ENCODE results near the gene CEP68. TPM values are rescaled to one million over a fixed set of nuclear protein-coding genes. Genes with fewer than 3 reads are reported as not detected.

The CEP68 gene
- total RNA-seq, 2 donors from 2014 or later: 12.5 to 12.7 TPM

DNA sequence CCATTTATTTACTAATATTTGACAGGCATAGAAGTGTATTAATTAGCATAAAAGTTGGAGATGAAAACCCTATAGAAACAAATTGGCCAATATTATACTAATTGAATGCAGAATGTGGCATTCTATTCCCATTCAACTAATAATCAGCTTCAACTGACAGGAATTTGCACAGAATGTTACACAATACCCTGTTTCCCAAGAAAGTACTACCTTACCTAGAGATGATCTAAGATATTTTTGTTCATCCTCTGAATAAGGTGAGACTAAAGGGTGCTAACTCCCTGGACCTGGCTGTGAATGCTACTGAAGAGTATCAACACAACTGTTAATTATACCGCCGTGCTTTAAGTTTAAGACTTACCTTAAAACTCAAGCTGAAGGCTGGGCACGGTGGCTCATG is 28.9 kb downstream of the CEP68 start:
- TF ChIP-seq, protein P1, sequence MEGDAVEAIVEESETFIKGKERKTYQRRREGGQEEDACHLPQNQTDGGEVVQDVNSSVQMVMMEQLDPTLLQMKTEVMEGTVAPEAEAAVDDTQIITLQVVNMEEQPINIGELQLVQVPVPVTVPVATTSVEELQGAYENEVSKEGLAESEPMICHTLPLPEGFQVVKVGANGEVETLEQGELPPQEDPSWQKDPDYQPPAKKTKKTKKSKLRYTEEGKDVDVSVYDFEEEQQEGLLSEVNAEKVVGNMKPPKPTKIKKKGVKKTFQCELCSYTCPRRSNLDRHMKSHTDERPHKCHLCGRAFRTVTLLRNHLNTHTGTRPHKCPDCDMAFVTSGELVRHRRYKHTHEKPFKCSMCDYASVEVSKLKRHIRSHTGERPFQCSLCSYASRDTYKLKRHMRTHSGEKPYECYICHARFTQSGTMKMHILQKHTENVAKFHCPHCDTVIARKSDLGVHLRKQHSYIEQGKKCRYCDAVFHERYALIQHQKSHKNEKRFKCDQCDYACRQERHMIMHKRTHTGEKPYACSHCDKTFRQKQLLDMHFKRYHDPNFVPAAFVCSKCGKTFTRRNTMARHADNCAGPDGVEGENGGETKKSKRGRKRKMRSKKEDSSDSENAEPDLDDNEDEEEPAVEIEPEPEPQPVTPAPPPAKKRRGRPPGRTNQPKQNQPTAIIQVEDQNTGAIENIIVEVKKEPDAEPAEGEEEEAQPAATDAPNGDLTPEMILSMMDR (IDR thresholded peaks at IDR 0.05): no peak
- Histone ChIP-seq H3K36me3 (peaks cover 87% of the 10 kb centered on the region), H3K4me1 (peaks cover 0 to 4% of the 10 kb centered on the region in 2 donors), H3K27me3 (no peaks in the 10 kb centered on the region), H3K27ac (no peak overlapping the region), H3K4me3 (no peak overlapping the region), H3K9me3 (no peaks in the 10 kb centered on the region)
- DNase-seq (ENCODE audit: low spot score): no peak

DNA sequence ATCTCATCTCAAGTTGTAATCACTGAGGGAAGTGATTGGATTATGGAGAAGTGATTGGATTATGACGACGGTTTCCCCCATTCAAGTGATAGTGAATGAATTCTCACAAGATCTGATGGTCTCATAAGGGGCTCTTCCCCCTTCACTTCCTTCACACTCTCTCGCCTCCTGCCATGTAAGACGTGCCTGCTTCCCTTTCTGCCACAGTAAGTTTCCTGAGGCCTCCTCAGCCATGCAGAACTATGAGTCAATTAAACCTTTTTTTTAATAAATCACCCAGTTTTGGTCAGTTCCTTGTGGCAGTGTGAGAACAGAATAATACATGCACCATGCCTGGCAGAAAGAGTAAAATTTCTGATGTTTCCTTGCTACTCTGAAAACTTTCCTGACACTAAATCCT is 36.6 kb downstream of the CEP68 start:
- Histone ChIP-seq H3K4me3 (no peak overlapping the region), H3K36me3 (peaks cover 57% of the 10 kb centered on the region), H3K27me3 (no peaks in the 10 kb centered on the region), H3K4me1 (peaks cover 0 to under 1% of the 10 kb centered on the region in 2 donors), H3K27ac (no peak overlapping the region), H3K9me3 (no peaks in the 10 kb centered on the region)
- TF ChIP-seq, protein P1 (IDR thresholded peaks at IDR 0.05): no peak
- no peak for DNase-seq (ENCODE audit: low spot score)

DNA sequence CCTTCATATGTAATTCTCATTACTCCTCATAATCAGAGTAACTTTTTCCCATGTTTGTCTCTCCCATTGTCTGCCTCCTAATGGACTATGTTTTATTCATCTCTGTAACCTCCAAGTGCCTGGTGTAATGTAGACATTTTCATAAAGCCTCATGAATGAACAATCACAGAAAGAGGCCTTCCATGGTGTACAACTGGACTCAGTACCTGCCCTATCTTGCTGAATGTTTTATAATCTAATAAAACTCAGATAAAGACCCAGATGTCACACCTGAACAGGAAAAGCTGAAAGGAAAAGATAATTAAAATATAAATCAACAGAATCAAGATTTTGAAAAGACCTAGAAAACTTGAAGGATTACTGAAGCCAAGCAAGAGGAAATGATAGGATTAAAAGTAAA is 37.0 kb downstream of the CEP68 start:
- Histone ChIP-seq H3K4me1 (peaks cover 0 to under 1% of the 10 kb centered on the region in 2 donors), H3K27ac (no peak overlapping the region), H3K27me3 (no peaks in the 10 kb centered on the region), H3K36me3 (peaks cover 53% of the 10 kb centered on the region), H3K4me3 (no peak overlapping the region), H3K9me3 (no peaks in the 10 kb centered on the region)
- TF ChIP-seq, protein P1 (IDR thresholded peaks at IDR 0.05): no peak
- no peak for DNase-seq (ENCODE audit: low spot score)

DNA sequence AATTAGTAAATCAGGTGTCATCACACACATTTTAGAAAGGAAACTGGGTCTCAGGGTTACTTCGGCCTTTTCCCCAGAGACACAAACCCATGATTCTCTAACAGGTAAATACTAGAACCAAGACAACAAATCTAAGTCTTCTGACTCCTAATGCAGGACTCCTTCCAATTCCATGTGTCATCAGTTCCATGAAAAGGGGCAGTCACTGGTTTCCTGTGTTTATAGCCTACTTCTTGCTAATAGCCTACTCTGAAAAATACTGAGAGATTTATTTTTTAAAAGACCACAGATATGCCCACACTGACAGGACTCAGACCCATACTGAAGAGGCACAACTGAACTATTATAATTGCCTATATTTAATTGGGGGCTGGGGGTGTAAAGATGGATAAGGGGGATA is 40.7 kb downstream of the CEP68 start:
- Histone ChIP-seq H3K9me3 (no peaks in the 10 kb centered on the region), H3K4me1 (peaks cover 0 to 4% of the 10 kb centered on the region in 2 donors), H3K27me3 (no peaks in the 10 kb centered on the region), H3K4me3 (no peak overlapping the region), H3K27ac (no peak overlapping the region), H3K36me3 (peaks cover 55% of the 10 kb centered on the region)
- TF ChIP-seq, protein P1 (IDR thresholded peaks at IDR 0.05): no peak
- DNase-seq (ENCODE audit: low spot score): no peak

DNA sequence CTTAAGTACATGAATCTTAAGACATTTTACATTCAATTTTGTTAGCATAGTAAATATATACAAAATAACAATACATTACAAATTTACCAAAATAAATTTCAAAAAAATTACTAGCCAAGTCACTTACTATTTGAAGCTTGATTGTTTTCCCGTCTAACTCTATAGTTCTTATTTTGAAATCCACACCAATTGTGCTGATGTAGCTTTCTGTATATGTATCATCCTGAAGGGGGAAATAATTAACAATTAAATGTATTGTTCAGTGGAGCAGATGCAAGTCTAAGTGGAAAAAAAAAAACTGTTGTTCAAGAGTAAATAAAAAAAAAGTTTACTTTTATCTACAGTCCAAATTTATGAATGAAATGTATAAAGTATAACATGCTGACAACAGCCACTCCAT is 41.6 kb downstream of the CEP68 start:
- Histone ChIP-seq H3K4me3 (no peak overlapping the region), H3K4me1 (peaks cover 0 to 8% of the 10 kb centered on the region in 2 donors), H3K27me3 (no peaks in the 10 kb centered on the region), H3K36me3 (peaks cover 55% of the 10 kb centered on the region), H3K9me3 (no peaks in the 10 kb centered on the region), H3K27ac (no peak overlapping the region)
- no peak for DNase-seq (ENCODE audit: low spot score)
- TF ChIP-seq, protein P1 (IDR thresholded peaks at IDR 0.05): no peak

DNA sequence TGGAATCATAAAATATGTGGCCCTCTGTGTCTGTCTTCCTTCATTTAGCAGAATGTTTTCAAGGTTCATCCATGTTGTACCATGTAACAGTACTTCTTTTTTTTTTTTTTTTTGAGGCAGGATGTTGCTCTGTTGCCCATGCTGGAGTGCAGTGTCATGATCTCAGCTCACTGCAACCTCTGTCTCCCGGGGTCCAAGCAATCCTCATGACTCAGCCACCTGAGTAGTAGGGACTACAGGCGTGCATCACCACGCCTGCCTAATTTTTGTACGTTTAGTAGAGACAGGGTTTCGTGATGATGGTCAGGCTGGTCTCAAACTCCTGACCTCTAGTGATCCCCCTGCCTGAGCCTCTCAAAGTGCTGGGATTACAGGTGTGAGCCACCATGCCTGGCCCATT is 42.5 kb downstream of the CEP68 start:
- TF ChIP-seq, protein P1 (IDR thresholded peaks at IDR 0.05): no peak
- H3K36me3 ChIP-seq: peaks cover 54% of the 10 kb centered on the region

More for the DNA sequence above, 42.5 kb downstream of the CEP68 start:
- Histone ChIP-seq H3K27ac (no peak overlapping the region), H3K4me3 (no peak overlapping the region), H3K27me3 (no peaks in the 10 kb centered on the region), H3K4me1 (peaks cover 0 to 10% of the 10 kb centered on the region in 2 donors), H3K9me3 (no peaks in the 10 kb centered on the region)
- DNase-seq (ENCODE audit: low spot score): no peak
